B cell (primary cell): ENCODE measurements around the gene ANO2. TPM values are rescaled to one million over a fixed set of nuclear protein-coding genes. Genes with fewer than 3 reads are reported as not detected.

ENCODE experiments used
- ATAC-seq: fragments of 200-7000 bp; cut with Tn5 transposase; one replicate; pipeline ENCODE4 v1.10.0; 2021; ENCODE audit warnings: low read depth, mild to moderate bottlenecking, moderate number of reproducible peaks, moderate library complexity
- CTCF ChIA-PET: fragments of 350-600 bp; sonication (Branson Sonifier 250); formaldehyde crosslinking; loops from one replicate; lab custom pipeline; 2021; ENCODE audit warnings: antibody characterized with exemption, inconsistent platforms; lab: Charles Lee
- POLR2A ChIA-PET: fragments of 350-600 bp; sonication (Branson Sonifier 250); formaldehyde crosslinking; loops from one replicate; lab custom pipeline; 2021; ENCODE audit warnings: antibody characterized with exemption; lab: Charles Lee
- DNase-seq: peaks from one replicate; pipeline ENCODE4 v3.0.0; 2013
- H2AFZ ChIP-seq: 2 replicates; pipeline ENCODE4 v1.6.1; 2012; ENCODE audit warnings: mild to moderate bottlenecking, low read depth, low read length; ENCODE audit not compliant: insufficient read depth, poor library complexity, severe bottlenecking
- H3K27ac ChIP-seq, 2 donors: 1 replicate in 1 of 2; 2 replicates in 1 of 2; pipeline ENCODE4 v1.5.1; 2012 to 2013; ENCODE audit warnings: low read length in 2 of 2, mild to moderate bottlenecking in 2 of 2, moderate library complexity in 1 of 2
- H3K27me3 ChIP-seq, 4 experiments: fragments of 200-600 bp in 1 of 4; sonication (generic) in 1 of 4; replicated peaks in 1 of 4; 1 replicate in 2 of 4; 2 replicates in 2 of 4; pipeline versions ENCODE4 v1.6.1 to v1.7.0; 2013 to 2016; ENCODE audit warnings: low read length in 3 of 4, mild to moderate bottlenecking in 2 of 4, mixed read lengths in 1 of 4, moderate library complexity in 1 of 4; ENCODE audit not compliant: insufficient read depth in 4 of 4, control insufficient read depth in 3 of 4; ENCODE audit errors: control extremely low read depth in 1 of 4
- H3K36me3 ChIP-seq, 2 experiments: replicated peaks in 1 of 2; 1 replicate in 1 of 2; 2 replicates in 1 of 2; pipeline versions ENCODE4 v1.6.1 to v1.7.1; 2013; ENCODE audit warnings: low read length in 1 of 2; ENCODE audit not compliant: insufficient read depth in 2 of 2, control insufficient read depth in 1 of 2; ENCODE audit errors: control extremely low read depth in 1 of 2, extremely low read depth in 1 of 2
- H3K4me1 ChIP-seq, 2 donors: fragments of 200-600 bp in 1 of 2; sonication (generic) in 1 of 2; 1 replicate in 1 of 2; 2 replicates in 1 of 2; pipeline versions ENCODE4 v1.5.1 to v1.6.1; 2013 to 2017; ENCODE audit warnings: low read length in 2 of 2; ENCODE audit not compliant: control insufficient read depth in 2 of 2, insufficient read depth in 2 of 2
- H3K4me2 ChIP-seq: replicated peaks from 2 replicates; pipeline ENCODE3; 2012; ENCODE audit warnings: mild to moderate bottlenecking, low read depth, low read length; ENCODE audit not compliant: poor library complexity, severe bottlenecking
- H3K4me3 ChIP-seq, 5 experiments: fragments of 200-600 bp in 1 of 5; sonication (generic) in 1 of 5; 1 replicate in 3 of 5; 2 replicates in 2 of 5; pipeline versions ENCODE4 v1.5.1 to v1.7.0; 2011 to 2016; ENCODE audit warnings: low read length in 4 of 5, mild to moderate bottlenecking in 4 of 5, low read depth in 2 of 5, control low read depth in 1 of 5, moderate library complexity in 1 of 5; ENCODE audit not compliant: insufficient read depth in 1 of 5; ENCODE audit errors: control extremely low read depth in 1 of 5, extremely low read depth in 1 of 5
- H3K79me2 ChIP-seq: fragments of 200-600 bp; sonication (generic); one replicate; pipeline ENCODE4 v1.6.0; 2016; ENCODE audit warnings: low read length; ENCODE audit not compliant: control insufficient read depth, insufficient read depth
- H3K9ac ChIP-seq: fragments of 200-600 bp; sonication (generic); 2 replicates; pipeline ENCODE4 v1.6.1; 2017; ENCODE audit warnings: mild to moderate bottlenecking, low read length, moderate library complexity
- H3K9me3 ChIP-seq, 3 donors: one replicate each; pipeline versions ENCODE4 v1.6.1 to v1.7.1; 2013; ENCODE audit warnings: low read length in 2 of 3; ENCODE audit not compliant: control insufficient read depth in 2 of 3, insufficient read depth in 1 of 3; ENCODE audit errors: control extremely low read depth in 1 of 3
- H4K20me1 ChIP-seq: 2 replicates; pipeline ENCODE4 v1.6.0; 2012; ENCODE audit warnings: mild to moderate bottlenecking, low read length; ENCODE audit not compliant: insufficient read depth, control insufficient read depth, poor library complexity, severe bottlenecking
- H3K27ac Mint-ChIP-seq: one replicate; pipeline ENCODE4 v1.8.0; 2021; ENCODE audit warnings: mixed read lengths
- H3K27me3 Mint-ChIP-seq: one replicate; pipeline ENCODE4 v1.8.0; 2021; ENCODE audit warnings: mixed read lengths
- H3K4me1 Mint-ChIP-seq: one replicate; pipeline ENCODE4 v1.8.0; 2021; ENCODE audit warnings: mixed read lengths
- H3K4me3 Mint-ChIP-seq: one replicate; pipeline ENCODE4 v1.8.0; 2021; ENCODE audit warnings: mixed read lengths
- H3K9me3 Mint-ChIP-seq: one replicate; pipeline ENCODE4 v1.8.0; 2022; ENCODE audit warnings: mixed read lengths; ENCODE audit not compliant: insufficient read depth
- EZH2 ChIP-seq: IDR thresholded peaks from 2 replicates; pipeline ENCODE4 v1.6.1; 2012; ENCODE audit warnings: borderline replicate concordance, low read depth, mild to moderate bottlenecking, moderate library complexity, low read length; ENCODE audit not compliant: insufficient read depth, poor library complexity, severe bottlenecking
- WGBS: methylation state at CpG from one replicate; pipeline ENCODE4 v1.1.5; 2013; ENCODE audit warnings: missing lambda C conversion rate; ENCODE audit not compliant: insufficient coverage; 5-methylcytosine and 5-hydroxymethylcytosine counted together
- intact Hi-C: fragments of 100-400 bp; cut with micrococcal nuclease; formaldehyde crosslinking; loops from one replicate; pipeline ENCODE4 v1.10.0; 2022
- polyA minus RNA-seq: library from RNA; depleted of rRNA, polyadenylated mRNA; stranded (reverse); fragments of >200 nt; gene quantifications from 2 replicates; pipeline ENCODE4 v1.2.3, GENCODE V29; 2012
- polyA plus RNA-seq: library from polyadenylated mRNA; depleted of rRNA; stranded (reverse); fragments of >200 nt; gene quantifications from 2 replicates; pipeline ENCODE4 v1.2.3, GENCODE V29; 2012
- total RNA-seq, 2 donors: library from RNA; stranded (reverse); fragments of 120-200 nt in 1 of 2; gene quantifications; 1 replicate in 1 of 2; 2 replicates in 1 of 2; pipeline versions ENCODE4 v1.2.3 to v1.2.4, GENCODE V29; 2013 to 2022
- TF ChIP-seq, protein P1 (sequence below): fragments of 200-600 bp; IDR thresholded peaks from one replicate; pipeline ENCODE4 v1.8.0; 2022; ENCODE audit warnings: antibody characterized with exemption, mild to moderate bottlenecking

The ANO2 gene
- total RNA-seq, result not detected in 2 replicates
- total RNA-seq (2013), result 0.19 TPM
- not detected in 2 replicates for polyA plus RNA-seq
- not detected in 2 replicates for polyA minus RNA-seq

DNA sequence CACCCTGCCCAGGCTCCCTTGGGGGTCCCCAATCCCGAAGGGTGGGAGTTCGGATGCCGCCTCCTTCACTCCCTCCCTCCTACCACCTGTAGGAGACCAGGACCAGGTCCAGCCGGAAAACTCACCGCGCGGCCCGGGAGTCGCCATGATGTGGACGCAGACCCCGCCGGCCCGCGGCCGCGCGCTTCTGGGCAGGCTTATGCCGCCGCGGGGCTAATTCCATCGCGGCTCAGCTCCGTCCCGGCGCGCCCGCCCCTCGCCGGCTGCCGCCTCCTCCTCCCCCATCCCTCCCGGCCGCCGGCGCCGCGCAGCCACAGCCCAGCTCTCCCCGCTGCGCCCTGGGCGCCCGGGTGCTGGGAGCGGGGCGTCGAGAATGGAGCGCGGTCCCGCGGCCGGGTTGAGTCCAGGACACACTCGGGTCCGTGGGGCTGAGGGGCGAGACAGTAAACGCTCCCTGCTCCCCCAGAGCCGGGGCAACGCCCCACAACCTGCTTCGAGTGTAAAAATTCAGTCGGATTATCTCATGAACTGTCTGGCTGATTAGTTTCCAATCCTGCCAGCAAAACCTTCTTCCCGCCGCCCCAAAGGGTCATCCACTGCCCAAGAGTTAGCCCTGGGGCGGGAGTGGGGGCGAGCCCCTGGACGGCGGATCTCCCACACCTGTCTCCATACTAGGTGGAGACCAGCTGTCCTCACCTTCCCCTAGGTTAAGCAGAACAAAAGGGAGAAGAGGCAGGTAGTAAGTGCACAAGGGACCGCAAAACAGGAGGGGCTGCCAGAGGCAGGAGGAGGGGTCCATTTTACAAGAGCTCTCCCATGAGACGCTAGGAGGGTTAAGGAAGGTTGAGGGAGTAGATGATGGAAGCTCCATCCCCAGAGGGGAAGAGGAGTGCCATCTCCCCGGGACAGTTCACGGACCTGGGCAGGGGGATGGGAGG is at the start of gene ANO2:
TSS of gene ANO2 (minus strand) at position 189 of the 938 bp plus-strand sequence. CDS start at position 147, 42 bp downstream.
- H3K27me3 ChIP-seq, result peaks cover 0 to 43% (median 15%) of the 10 kb centered on the region in 4 experiments
- no peak within 1 kb of the TSS for H3K9ac ChIP-seq
- POLR2A ChIA-PET, result no interaction called here
- H4K20me1 ChIP-seq, result no peaks in the 10 kb centered on the region
- WGBS, result 10% methylated on average over 60 of the region's 66 CpGs
- TF ChIP-seq, protein P1, sequence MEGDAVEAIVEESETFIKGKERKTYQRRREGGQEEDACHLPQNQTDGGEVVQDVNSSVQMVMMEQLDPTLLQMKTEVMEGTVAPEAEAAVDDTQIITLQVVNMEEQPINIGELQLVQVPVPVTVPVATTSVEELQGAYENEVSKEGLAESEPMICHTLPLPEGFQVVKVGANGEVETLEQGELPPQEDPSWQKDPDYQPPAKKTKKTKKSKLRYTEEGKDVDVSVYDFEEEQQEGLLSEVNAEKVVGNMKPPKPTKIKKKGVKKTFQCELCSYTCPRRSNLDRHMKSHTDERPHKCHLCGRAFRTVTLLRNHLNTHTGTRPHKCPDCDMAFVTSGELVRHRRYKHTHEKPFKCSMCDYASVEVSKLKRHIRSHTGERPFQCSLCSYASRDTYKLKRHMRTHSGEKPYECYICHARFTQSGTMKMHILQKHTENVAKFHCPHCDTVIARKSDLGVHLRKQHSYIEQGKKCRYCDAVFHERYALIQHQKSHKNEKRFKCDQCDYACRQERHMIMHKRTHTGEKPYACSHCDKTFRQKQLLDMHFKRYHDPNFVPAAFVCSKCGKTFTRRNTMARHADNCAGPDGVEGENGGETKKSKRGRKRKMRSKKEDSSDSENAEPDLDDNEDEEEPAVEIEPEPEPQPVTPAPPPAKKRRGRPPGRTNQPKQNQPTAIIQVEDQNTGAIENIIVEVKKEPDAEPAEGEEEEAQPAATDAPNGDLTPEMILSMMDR, result no peak
- no peak for TF ChIP-seq EZH2
- ATAC-seq, result no peak
- H3K36me3 ChIP-seq, result no peaks in the 10 kb centered on the region
- no peak within 1 kb of the TSS for H3K4me3 Mint-ChIP-seq
- H2AFZ ChIP-seq, result no peak within 1 kb of the TSS
- peaks cover 0 to 8% (median 0%) of the 10 kb centered on the region in 3 donors for H3K9me3 ChIP-seq
- intact Hi-C loops, result no loop called here
- no peaks in the 10 kb centered on the region for H3K79me2 ChIP-seq
- peaks cover 64% of the 10 kb centered on the region for H3K27me3 Mint-ChIP-seq
- CTCF ChIA-PET, result no interaction called here
- H3K27ac ChIP-seq, result no peak within 1 kb of the TSS
- no peak for DNase-seq
- no peaks in the 10 kb centered on the region for H3K9me3 Mint-ChIP-seq
- H3K4me1 ChIP-seq, result no peaks in the 10 kb centered on the region
- no peak within 1 kb of the TSS for H3K27ac Mint-ChIP-seq
- no peak within 1 kb of the TSS for H3K4me2 ChIP-seq
- H3K4me3 ChIP-seq, result no peak within 1 kb of the TSS
- H3K4me1 Mint-ChIP-seq, result no peaks in the 10 kb centered on the region

DNA sequence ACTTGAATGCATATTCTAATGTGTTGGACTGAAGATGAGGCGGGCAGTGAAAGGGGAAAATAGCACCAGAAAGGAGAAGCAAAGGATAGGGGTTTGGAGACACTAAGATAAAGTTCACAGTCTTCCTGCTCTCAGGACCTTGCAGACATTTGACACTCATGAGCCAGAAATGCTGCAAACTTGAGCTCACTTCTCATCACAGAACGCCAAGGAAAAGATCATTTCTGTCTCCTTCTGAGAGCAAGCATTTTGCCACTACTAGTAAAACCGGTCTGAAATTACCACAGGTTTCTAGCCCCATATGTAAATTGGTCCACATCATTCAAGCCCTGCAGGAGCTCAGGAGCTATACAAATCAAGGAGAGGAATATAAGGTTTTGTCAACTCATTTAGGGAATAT is 44.6 kb upstream of the ANO2 start:
- Mint-ChIP-seq H3K27me3 (peaks cover 5% of the 10 kb centered on the region), H3K27ac (no peak overlapping the region), H3K4me1 (peaks cover 3% of the 10 kb centered on the region), H3K4me3 (no peak overlapping the region), H3K9me3 (no peaks in the 10 kb centered on the region)
- peaks cover 0 to 5% of the 10 kb centered on the region in 2 donors for H3K4me1 ChIP-seq
- no peak overlapping the region for H2AFZ ChIP-seq
- no peak overlapping the region for H3K4me2 ChIP-seq
- ChIA-PET CTCF (interaction anchor here (1.1 to 5.5 kb wide), 12 partner anchors 8 to 476 kb away, joined by 3 to 96 read pairs (median 5); no protein-coding TSS in a partner anchor), POLR2A (no interaction called here)
- no peak for ATAC-seq
- H4K20me1 ChIP-seq, result no peaks in the 10 kb centered on the region
- DNase-seq, result no peak
- H3K27me3 ChIP-seq, result peaks cover 0 to 3% (median 1%) of the 10 kb centered on the region in 4 experiments
- H3K27ac ChIP-seq, result no peak overlapping the region
- TF ChIP-seq, protein P1, result no peak
- TF ChIP-seq EZH2, result no peak
- no peaks in the 10 kb centered on the region for H3K9me3 ChIP-seq
- H3K9ac ChIP-seq, result no peak overlapping the region
- intact Hi-C loops, result loop anchor here (10.0 kb wide), 1 partner anchor 565 kb away; the partner anchor contains the start of gene IFFO1
- no peaks in the 10 kb centered on the region for H3K36me3 ChIP-seq
- H3K79me2 ChIP-seq, result no peaks in the 10 kb centered on the region
- no peak overlapping the region for H3K4me3 ChIP-seq
- WGBS, result 97% methylated on average over 3 of the region's 3 CpGs
